ENCODE measurements around the gene CAPN15. TPM values are rescaled to one million over a fixed set of nuclear protein-coding genes. Genes with fewer than 3 reads are reported as not detected.
A peak's percentile ranks its signal among the peaks of the same experiment; 100 is the strongest.

CAPN15 gene
- polyA plus RNA-seq, 1 of the 3 experiments (the other 2 are of a cell fraction) = 22.9 TPM

DNA sequence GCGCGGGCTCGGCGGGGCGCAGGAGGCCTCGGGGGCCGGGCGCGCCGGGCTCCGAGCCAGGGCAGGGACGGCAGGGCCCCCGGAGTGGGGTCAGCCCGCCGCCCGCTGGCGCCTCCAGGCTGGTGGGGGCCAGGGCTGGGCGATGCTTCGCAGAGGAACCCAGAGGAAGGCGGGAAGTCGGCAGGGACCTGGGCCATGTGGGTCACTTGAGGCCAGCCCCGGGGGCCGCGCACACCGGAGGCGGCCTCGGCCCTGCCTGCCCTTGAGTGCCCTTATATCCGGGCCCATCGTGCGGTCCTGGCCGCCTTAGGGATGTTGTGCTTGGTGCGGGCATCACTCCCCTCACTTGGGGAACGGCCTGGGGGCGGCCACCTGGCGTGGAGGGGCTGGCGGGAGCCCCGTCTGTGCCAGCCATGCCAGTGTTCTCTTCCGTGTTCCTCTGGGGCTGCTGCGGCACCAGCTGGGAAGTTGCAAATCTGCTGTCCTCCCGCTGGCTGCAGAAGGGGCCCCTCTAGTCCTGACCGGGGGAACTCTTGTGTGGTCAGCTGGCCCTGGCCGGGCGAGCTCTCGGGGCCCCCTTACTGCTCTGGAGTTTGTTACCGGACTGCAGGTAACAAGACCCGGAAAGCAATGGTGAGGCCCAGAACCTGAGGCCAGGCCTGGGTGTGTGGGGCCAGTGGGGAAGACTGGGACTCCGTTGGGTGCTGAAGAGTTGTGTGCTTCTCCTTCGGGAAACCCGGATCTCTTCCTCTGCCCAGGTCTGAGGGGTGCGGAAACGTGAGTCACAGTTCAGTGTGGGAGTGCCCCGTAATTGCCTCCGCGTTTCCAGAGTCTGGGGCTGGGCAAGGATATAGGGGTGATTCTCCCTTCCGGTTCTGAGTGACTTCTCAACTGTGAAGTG lies 849 bp downstream of the CAPN15 start (continued):
- TF ChIP-seq POLR2AphosphoS5 (IDR thresholded peaks at IDR 0.05; ENCODE audit: low read depth, low read length) = no peak; the same call in 1 of the 2 replicates
- TF ChIP-seq, protein P1, sequence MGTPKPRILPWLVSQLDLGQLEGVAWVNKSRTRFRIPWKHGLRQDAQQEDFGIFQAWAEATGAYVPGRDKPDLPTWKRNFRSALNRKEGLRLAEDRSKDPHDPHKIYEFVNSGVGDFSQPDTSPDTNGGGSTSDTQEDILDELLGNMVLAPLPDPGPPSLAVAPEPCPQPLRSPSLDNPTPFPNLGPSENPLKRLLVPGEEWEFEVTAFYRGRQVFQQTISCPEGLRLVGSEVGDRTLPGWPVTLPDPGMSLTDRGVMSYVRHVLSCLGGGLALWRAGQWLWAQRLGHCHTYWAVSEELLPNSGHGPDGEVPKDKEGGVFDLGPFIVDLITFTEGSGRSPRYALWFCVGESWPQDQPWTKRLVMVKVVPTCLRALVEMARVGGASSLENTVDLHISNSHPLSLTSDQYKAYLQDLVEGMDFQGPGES (IDR thresholded peaks at IDR 0.05; ENCODE audit: low read depth, low read length) = no peak
- no peak for TF ChIP-seq JUND (IDR thresholded peaks at IDR 0.05)
- TF ChIP-seq, protein P2, sequence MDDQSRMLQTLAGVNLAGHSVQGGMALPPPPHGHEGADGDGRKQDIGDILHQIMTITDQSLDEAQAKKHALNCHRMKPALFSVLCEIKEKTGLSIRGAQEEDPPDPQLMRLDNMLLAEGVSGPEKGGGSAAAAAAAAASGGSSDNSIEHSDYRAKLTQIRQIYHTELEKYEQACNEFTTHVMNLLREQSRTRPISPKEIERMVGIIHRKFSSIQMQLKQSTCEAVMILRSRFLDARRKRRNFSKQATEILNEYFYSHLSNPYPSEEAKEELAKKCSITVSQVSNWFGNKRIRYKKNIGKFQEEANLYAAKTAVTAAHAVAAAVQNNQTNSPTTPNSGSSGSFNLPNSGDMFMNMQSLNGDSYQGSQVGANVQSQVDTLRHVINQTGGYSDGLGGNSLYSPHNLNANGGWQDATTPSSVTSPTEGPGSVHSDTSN (IDR thresholded peaks at IDR 0.05) = no peak
- TF ChIP-seq, protein P3, sequence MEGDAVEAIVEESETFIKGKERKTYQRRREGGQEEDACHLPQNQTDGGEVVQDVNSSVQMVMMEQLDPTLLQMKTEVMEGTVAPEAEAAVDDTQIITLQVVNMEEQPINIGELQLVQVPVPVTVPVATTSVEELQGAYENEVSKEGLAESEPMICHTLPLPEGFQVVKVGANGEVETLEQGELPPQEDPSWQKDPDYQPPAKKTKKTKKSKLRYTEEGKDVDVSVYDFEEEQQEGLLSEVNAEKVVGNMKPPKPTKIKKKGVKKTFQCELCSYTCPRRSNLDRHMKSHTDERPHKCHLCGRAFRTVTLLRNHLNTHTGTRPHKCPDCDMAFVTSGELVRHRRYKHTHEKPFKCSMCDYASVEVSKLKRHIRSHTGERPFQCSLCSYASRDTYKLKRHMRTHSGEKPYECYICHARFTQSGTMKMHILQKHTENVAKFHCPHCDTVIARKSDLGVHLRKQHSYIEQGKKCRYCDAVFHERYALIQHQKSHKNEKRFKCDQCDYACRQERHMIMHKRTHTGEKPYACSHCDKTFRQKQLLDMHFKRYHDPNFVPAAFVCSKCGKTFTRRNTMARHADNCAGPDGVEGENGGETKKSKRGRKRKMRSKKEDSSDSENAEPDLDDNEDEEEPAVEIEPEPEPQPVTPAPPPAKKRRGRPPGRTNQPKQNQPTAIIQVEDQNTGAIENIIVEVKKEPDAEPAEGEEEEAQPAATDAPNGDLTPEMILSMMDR (IDR thresholded peaks at IDR 0.05) = no peak
- TF ChIP-seq TEAD4 (IDR thresholded peaks at IDR 0.05; ENCODE audit: borderline replicate concordance, insufficient read depth) = no peak
- no peak for TF ChIP-seq MEF2A (IDR thresholded peaks at IDR 0.05; ENCODE audit: borderline replicate concordance, low read depth)

DNA sequence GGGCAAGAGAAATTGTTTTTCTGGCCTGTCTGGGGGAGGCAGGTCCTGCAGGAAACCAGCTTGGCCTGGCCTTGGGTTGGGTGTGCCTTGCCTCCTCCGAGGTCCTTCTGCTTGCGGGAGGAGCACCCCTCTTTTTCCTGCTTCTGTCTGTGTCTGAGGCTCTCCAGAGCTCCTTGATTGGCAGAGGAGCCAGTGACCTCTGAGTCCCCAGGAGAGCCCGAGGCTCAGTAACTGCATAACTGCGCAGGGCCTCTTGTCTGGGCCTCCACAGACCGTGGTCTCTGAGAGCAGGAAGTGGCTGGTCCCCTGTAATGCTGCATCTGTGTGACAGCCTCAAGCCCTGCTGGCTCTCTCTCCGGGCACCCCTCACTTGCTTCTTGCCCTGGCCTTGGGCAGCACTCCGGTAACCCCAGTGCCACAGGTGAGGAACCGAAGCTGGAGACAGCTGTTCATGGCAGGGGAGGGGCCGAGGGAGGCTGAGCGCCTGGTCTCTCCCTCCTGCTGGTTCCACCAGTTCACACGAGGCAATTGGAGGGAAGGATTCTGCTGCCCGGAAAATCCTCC lies 1.6 kb downstream of the CAPN15 start:
- H3F3A ChIP-seq (replicated peaks; ENCODE audit: insufficient read depth) = peaks cover 26% of the 10 kb centered on the region
- 68% methylated on average over 5 of the region's 12 CpGs for WGBS (ENCODE audit: low lambda C conversion rate)
- H3K27me3 ChIP-seq (ENCODE audit: insufficient read depth) = no peaks in the 10 kb centered on the region
- H3K36me3 ChIP-seq (replicated peaks in 1 of 2; ENCODE audit: control insufficient read depth in 1 of 2, insufficient read depth in 2 of 2, low read length in 1 of 2) = peaks cover 0 to 7% of the 10 kb centered on the region in 2 experiments
- H3K9me3 ChIP-seq = no peaks in the 10 kb centered on the region
- no peak overlapping the region for H2AFZ ChIP-seq (ENCODE audit: low read depth)
- H3K9ac ChIP-seq = peak overlapping the region; percentile 87
- no peak for DNase-seq
- peak overlapping the region; percentile 100 for H3K4me2 ChIP-seq
- H3K9me2 ChIP-seq = no peaks in the 10 kb centered on the region
- no peak for TF ChIP-seq POLR2AphosphoS5 (IDR thresholded peaks at IDR 0.05; ENCODE audit: low read depth, low read length)
- peaks cover 68% of the 10 kb centered on the region for H4K20me1 ChIP-seq (ENCODE audit: insufficient read depth)
- peaks cover 11 to 25% of the 10 kb centered on the region in 2 experiments; a peak in 3 of 4 replicates for H3K4me1 ChIP-seq (ENCODE audit: control insufficient read depth in 1 of 2, insufficient read depth in 2 of 2, low read depth in 1 of 2, low read length in 1 of 2)
- CTCF ChIA-PET = interaction anchor here (1.1 kb wide), 2 partner anchors 11 to 119 kb away, joined by 3 to 4 read pairs; no protein-coding TSS in a partner anchor
- peaks cover 80% of the 10 kb centered on the region for H3K79me2 ChIP-seq (ENCODE audit: insufficient read depth)
- POLR2A ChIA-PET = no interaction called here
- peak overlapping the region; percentile 83 to 95 for H3K4me3 ChIP-seq (ENCODE audit: low read depth in 2 of 2, low read length in 1 of 2)
- H3K27ac ChIP-seq (ENCODE audit: low read depth in 2 of 2, low read length in 1 of 2) = peak overlapping the region; percentile 70 to 78; a peak in 3 of 4 replicates

Data from SK-N-SH (cell line).